Hepatocyte (in vitro differentiated cells): Measurements from ENCODE around the gene PIM1. TPM values are rescaled to one million over a fixed set of nuclear protein-coding genes. Genes with fewer than 3 reads are reported as not detected.
A peak's percentile ranks its signal among the peaks of the same experiment; 100 is the strongest.

Experiments
- DNase-seq: peaks from one replicate; pipeline ENCODE4 v3.0.0-alpha.2; 2016; ENCODE audit warnings: low spot score
- H2AFZ ChIP-seq: fragments of 200-600 bp; sonication (generic); 2 replicates; pipeline ENCODE4 v1.6.0; 2016; ENCODE audit warnings: antibody characterized with exemption, mild to moderate bottlenecking
- H3K27ac ChIP-seq: fragments of 200-600 bp; sonication (generic); 2 replicates; pipeline ENCODE4 v1.5.1; 2016; ENCODE audit warnings: mild to moderate bottlenecking
- H3K27me3 ChIP-seq: fragments of 200-600 bp; sonication (generic); 2 replicates; pipeline ENCODE4 v1.6.1; 2016
- H3K36me3 ChIP-seq: fragments of 200-600 bp; sonication (generic); replicated peaks from 2 replicates; pipeline ENCODE4 v1.5.1; 2016; ENCODE audit warnings: low read depth; ENCODE audit not compliant: insufficient read depth
- H3K4me1 ChIP-seq: fragments of 200-600 bp; sonication (generic); 2 replicates; pipeline ENCODE4 v1.5.1; 2016; ENCODE audit warnings: mild to moderate bottlenecking, moderate library complexity; ENCODE audit not compliant: insufficient read depth
- H3K4me2 ChIP-seq: fragments of 200-600 bp; sonication (generic); 2 replicates; pipeline ENCODE4 v1.6.0; 2016
- H3K4me3 ChIP-seq: fragments of 200-600 bp; sonication (generic); 2 replicates; pipeline ENCODE4 v1.5.1; 2016; ENCODE audit warnings: mild to moderate bottlenecking
- H3K79me2 ChIP-seq: fragments of 200-600 bp; sonication (generic); 2 replicates; pipeline ENCODE4 v1.6.0; 2017; ENCODE audit warnings: mild to moderate bottlenecking
- H3K9me2 ChIP-seq: fragments of 200-600 bp; sonication (generic); replicated peaks from 2 replicates; pipeline ENCODE4 v1.6.0; 2017; ENCODE audit warnings: mild to moderate bottlenecking; ENCODE audit not compliant: insufficient read depth
- H3K9me3 ChIP-seq: fragments of 200-600 bp; sonication (generic); 2 replicates; pipeline ENCODE4 v1.5.1; 2016; ENCODE audit warnings: low read depth, mild to moderate bottlenecking
- H4K20me1 ChIP-seq: fragments of 200-600 bp; sonication (generic); 2 replicates; pipeline ENCODE4 v1.6.0; 2016; ENCODE audit warnings: mild to moderate bottlenecking; ENCODE audit not compliant: insufficient read depth, poor library complexity, severe bottlenecking
- EZH2 ChIP-seq: fragments of 200-600 bp; sonication (generic); IDR thresholded peaks from 2 replicates; pipeline ENCODE4 v1.6.1; 2016; ENCODE audit warnings: antibody characterized with exemption, mild to moderate bottlenecking, borderline replicate concordance
- EZH2phosphoT487 ChIP-seq: fragments of 200-600 bp; sonication (generic); IDR thresholded peaks from one replicate; pipeline ENCODE4 v1.6.1; 2018; ENCODE audit warnings: antibody characterized with exemption, mild to moderate bottlenecking, low read depth, moderate library complexity; ENCODE audit not compliant: unreplicated experiment, severe bottlenecking
- WGBS: methylation state at CpG from one replicate; pipeline ENCODE4 v1.1.6; 2016; ENCODE audit warnings: low lambda C conversion rate; ENCODE audit errors: missing lambda C conversion rate; 5-methylcytosine and 5-hydroxymethylcytosine counted together
- polyA plus RNA-seq: library from polyadenylated mRNA; unstranded; fragments of >200 nt; fragmentation: Nextera tagmentation; extraction: Ambion mirVana; gene quantifications from 2 replicates; pipeline ENCODE4 v1.2.1, GENCODE V29; 2016
- total RNA-seq: library from RNA; depleted of rRNA; stranded (reverse); fragments of >200 nt; gene quantifications from 2 replicates; pipeline ENCODE4 v1.2.3, GENCODE V29; 2014
- TF ChIP-seq, protein P1 (sequence below): fragments of 200-600 bp; sonication (generic); IDR thresholded peaks from 2 replicates; pipeline ENCODE4 v1.5.1; 2016; ENCODE audit warnings: antibody characterized with exemption, mild to moderate bottlenecking; ENCODE audit not compliant: poor library complexity

The PIM1 gene
- total and polyA plus RNA-seq, 2 experiments from 2014 or later: 71.3 to 99.1 TPM

GRCh38 chr6:37209461-37210205 is 39.7 kb downstream of the PIM1 start:
- Histone ChIP-seq H4K20me1 (no peaks in the 10 kb centered on the region), H2AFZ (no peak overlapping the region), H3K4me2 (no peak overlapping the region), H3K27me3 (no peaks in the 10 kb centered on the region), H3K4me3 (no peak overlapping the region), H3K9me2 (no peaks in the 10 kb centered on the region), H3K79me2 (no peaks in the 10 kb centered on the region), H3K9me3 (no peaks in the 10 kb centered on the region), H3K36me3 (no peaks in the 10 kb centered on the region), H3K27ac (no peak overlapping the region), H3K4me1 (peaks cover 11% of the 10 kb centered on the region)
- 91% methylated on average over 12 of the region's 12 CpGs for WGBS
- DNase-seq: no peak
- TF ChIP-seq, protein P1, sequence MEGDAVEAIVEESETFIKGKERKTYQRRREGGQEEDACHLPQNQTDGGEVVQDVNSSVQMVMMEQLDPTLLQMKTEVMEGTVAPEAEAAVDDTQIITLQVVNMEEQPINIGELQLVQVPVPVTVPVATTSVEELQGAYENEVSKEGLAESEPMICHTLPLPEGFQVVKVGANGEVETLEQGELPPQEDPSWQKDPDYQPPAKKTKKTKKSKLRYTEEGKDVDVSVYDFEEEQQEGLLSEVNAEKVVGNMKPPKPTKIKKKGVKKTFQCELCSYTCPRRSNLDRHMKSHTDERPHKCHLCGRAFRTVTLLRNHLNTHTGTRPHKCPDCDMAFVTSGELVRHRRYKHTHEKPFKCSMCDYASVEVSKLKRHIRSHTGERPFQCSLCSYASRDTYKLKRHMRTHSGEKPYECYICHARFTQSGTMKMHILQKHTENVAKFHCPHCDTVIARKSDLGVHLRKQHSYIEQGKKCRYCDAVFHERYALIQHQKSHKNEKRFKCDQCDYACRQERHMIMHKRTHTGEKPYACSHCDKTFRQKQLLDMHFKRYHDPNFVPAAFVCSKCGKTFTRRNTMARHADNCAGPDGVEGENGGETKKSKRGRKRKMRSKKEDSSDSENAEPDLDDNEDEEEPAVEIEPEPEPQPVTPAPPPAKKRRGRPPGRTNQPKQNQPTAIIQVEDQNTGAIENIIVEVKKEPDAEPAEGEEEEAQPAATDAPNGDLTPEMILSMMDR: no peak
- TF ChIP-seq EZH2phosphoT487: no peak
- no peak for TF ChIP-seq EZH2

- Histone ChIP-seq H3K4me3 (no peak overlapping the region), H3K9me2 (no peaks in the 10 kb centered on the region), H3K27ac (no peak overlapping the region), H3K4me1 (peaks cover 3% of the 10 kb centered on the region), H3K4me2 (no peak overlapping the region), H3K27me3 (no peaks in the 10 kb centered on the region), H3K36me3 (no peaks in the 10 kb centered on the region), H3K79me2 (no peaks in the 10 kb centered on the region), H2AFZ (no peak overlapping the region), H4K20me1 (no peaks in the 10 kb centered on the region), H3K9me3 (no peaks in the 10 kb centered on the region)
- WGBS: 68% methylated on average over 7 of the region's 7 CpGs
- TF ChIP-seq EZH2 (no peak), EZH2phosphoT487 (no peak)
- TF ChIP-seq, protein P1: peak; percentile 96
- DNase-seq: peak; percentile 93
Observed at GRCh38 chr6:37210313-37210968, 40.5 kb downstream of the PIM1 start.

GRCh38 chr6:37212268-37212667 is 42.3 kb downstream of the PIM1 start:
- Histone ChIP-seq H3K27me3 (no peaks in the 10 kb centered on the region), H3K4me2 (no peak overlapping the region), H3K79me2 (no peaks in the 10 kb centered on the region), H2AFZ (no peak overlapping the region), H3K9me2 (no peaks in the 10 kb centered on the region), H3K4me1 (no peaks in the 10 kb centered on the region), H3K4me3 (no peak overlapping the region), H3K36me3 (no peaks in the 10 kb centered on the region), H3K9me3 (no peaks in the 10 kb centered on the region), H3K27ac (no peak overlapping the region), H4K20me1 (no peaks in the 10 kb centered on the region)
- 84% methylated on average over 9 of the region's 9 CpGs for WGBS
- DNase-seq: no peak
- TF ChIP-seq, protein P1: no peak
- TF ChIP-seq EZH2 (no peak), EZH2phosphoT487 (no peak)
